CD4-positive, alpha-beta T cell (primary cell): Measurements from ENCODE around the gene NRM. TPM values are rescaled to one million over a fixed set of nuclear protein-coding genes. Genes with fewer than 3 reads are reported as not detected.
A peak's percentile ranks its signal among the peaks of the same experiment; 100 is the strongest.
"Not testable (repeated sequence)": the region's sequence is repeated elsewhere in the genome, so short reads cannot be mapped to it uniquely, and the experiment has no call there.

ENCODE experiments used
- ATAC-seq: fragments of 200-7000 bp; cut with Tn5 transposase; one replicate; pipeline ENCODE4 v1.10.0; 2022; ENCODE audit warnings: mild to moderate bottlenecking; ENCODE audit not compliant: poor library complexity
- CTCF ChIA-PET: fragments of 350-600 bp; sonication (Branson Sonifier 250); formaldehyde crosslinking; loops from one replicate; lab custom pipeline; 2021; ENCODE audit warnings: antibody characterized with exemption, inconsistent platforms; lab: Charles Lee
- POLR2A ChIA-PET: fragments of 350-600 bp; sonication (Branson Sonifier 250); formaldehyde crosslinking; loops from one replicate; lab custom pipeline; 2021; ENCODE audit warnings: antibody characterized with exemption, inconsistent platforms; lab: Charles Lee
- DNase-seq, 14 experiments: peaks; one replicate each; pipeline ENCODE4 v3.0.0-alpha.2; 2013 to 2020; ENCODE audit warnings: mixed read lengths in 2 of 14
- H3K27ac ChIP-seq, 2 donors: one replicate each; pipeline versions ENCODE4 v1.5.1 to v1.7.0; 2013; ENCODE audit warnings: low read length in 2 of 2, low read depth in 1 of 2, mild to moderate bottlenecking in 1 of 2
- H3K27me3 ChIP-seq, 2 experiments: 1 replicate in 1 of 2; 2 replicates in 1 of 2; pipeline versions ENCODE4 v1.6.1 to v1.7.0; 2013; ENCODE audit warnings: low read length in 2 of 2, control low read depth in 1 of 2, mild to moderate bottlenecking in 1 of 2, moderate library complexity in 1 of 2; ENCODE audit not compliant: insufficient read depth in 2 of 2, control insufficient read depth in 1 of 2
- H3K36me3 ChIP-seq: one replicate; pipeline ENCODE4 v1.6.1; 2013; ENCODE audit warnings: low read length, control low read depth; ENCODE audit not compliant: insufficient read depth
- H3K4me1 ChIP-seq: one replicate; pipeline ENCODE4 v1.6.1; 2013; ENCODE audit warnings: low read length, control low read depth; ENCODE audit not compliant: insufficient read depth
- H3K4me3 ChIP-seq: one replicate; pipeline ENCODE4 v1.5.1; 2013; ENCODE audit warnings: mild to moderate bottlenecking, low read length, moderate library complexity
- H3K9me3 ChIP-seq, 2 experiments: 1 replicate in 1 of 2; 2 replicates in 1 of 2; pipeline versions ENCODE4 v1.6.1 to v1.7.0; 2013; ENCODE audit warnings: low read length in 2 of 2, mild to moderate bottlenecking in 2 of 2, control low read depth in 1 of 2, moderate library complexity in 1 of 2; ENCODE audit not compliant: control insufficient read depth in 1 of 2, insufficient read depth in 1 of 2
- H3K27ac Mint-ChIP-seq: one replicate; pipeline ENCODE4 v1.8.0; 2020; ENCODE audit warnings: mixed read lengths
- H3K27me3 Mint-ChIP-seq: one replicate; pipeline ENCODE4 v1.8.0; 2021; ENCODE audit warnings: mixed read lengths
- H3K36me3 Mint-ChIP-seq: one replicate; pipeline ENCODE4 v1.8.0; 2021; ENCODE audit warnings: low read depth, mixed read lengths
- H3K4me1 Mint-ChIP-seq: one replicate; pipeline ENCODE4 v1.8.0; 2021; ENCODE audit warnings: low read depth, mixed read lengths
- H3K4me3 Mint-ChIP-seq: one replicate; pipeline ENCODE4 v1.8.0; 2020; ENCODE audit warnings: mild to moderate bottlenecking, mixed read lengths
- H3K9me3 Mint-ChIP-seq: one replicate; pipeline ENCODE4 v1.8.0; 2020; ENCODE audit warnings: mixed read lengths
- intact Hi-C, 2 experiments: fragments of 100-400 bp; cut with DNase I in 1 of 2; cut with micrococcal nuclease in 1 of 2; formaldehyde crosslinking; loops; one replicate each; pipeline versions ENCODE4 v1.15.1 to v1.9.0; 2023 to 2025; cut with DNase I, micrococcal nuclease
- total RNA-seq, 174 experiments: library from RNA in 2 of 174; stranded (reverse) in 2 of 174; gene quantifications; one replicate each; pipeline ENCODE4 v1.2.3 and lab custom pipeline; 2021 to 2026
- TF ChIP-seq, protein P1 (sequence below): fragments of 200-600 bp; IDR thresholded peaks from one replicate; pipeline ENCODE4 v1.8.0; 2022; ENCODE audit warnings: antibody characterized with exemption, mild to moderate bottlenecking

The NRM gene
- total RNA-seq, 2 experiments from 2014 or later, result 3.8 to 4.4 TPM

DNA sequence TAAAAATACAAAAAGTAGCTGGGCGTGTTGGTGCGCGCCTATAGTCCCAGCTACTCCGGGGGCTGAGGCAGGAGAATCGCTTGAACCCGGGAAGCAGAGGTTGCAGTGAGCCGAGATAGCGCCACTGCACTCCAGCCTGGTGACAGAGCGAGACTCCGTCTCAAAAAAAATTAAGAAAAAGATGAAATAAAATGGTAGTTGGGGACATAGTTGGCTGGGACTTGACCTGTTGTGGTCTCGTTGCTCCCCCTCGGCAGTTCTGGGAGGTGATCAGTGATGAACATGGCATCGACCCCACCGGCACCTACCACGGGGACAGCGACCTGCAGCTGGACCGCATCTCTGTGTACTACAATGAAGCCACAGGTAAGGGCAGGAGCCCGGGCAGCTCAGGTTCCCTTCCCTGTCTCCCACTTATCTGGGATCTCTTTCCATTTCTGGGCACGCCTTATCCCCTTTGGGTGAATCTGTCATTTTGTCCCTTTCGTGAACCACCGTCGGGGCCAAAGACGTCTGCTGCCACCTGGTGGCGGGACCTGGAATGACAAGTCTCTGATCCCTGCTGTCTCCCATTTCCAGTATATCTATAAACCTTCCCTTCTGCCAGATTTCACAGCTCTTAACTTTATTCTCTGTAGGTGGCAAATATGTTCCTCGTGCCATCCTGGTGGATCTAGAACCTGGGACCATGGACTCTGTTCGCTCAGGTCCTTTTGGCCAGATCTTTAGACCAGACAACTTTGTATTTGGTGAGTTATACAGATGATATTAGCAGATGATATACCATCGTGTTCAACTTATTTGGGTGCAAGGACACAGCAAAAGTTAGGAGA, 31.7 kb upstream of the NRM start:
- CTCF ChIA-PET, result interaction anchor here (0.5 to 20.2 kb wide), 18 partner anchors 9 to 269 kb away, joined by 3 to 526 read pairs (median 6); partner anchors contain the start of genes ABCF1, ATAT1, DHX16 and MRPS18B

DNA sequence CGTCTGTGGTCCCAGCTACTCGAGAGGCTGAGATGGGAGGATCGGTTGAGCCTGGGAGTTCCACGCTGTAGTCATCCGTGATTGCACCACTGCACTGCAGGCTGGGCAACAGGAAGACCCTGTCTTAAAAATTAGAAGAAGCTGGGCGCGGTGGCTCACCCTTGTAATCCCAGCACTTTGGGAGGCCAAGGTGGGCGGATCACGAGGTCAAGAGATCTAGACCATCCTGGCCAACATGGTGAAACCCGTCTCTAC, 31.2 kb upstream of the NRM start:
- POLR2A ChIA-PET, result interaction anchor here (0.7 to 11.0 kb wide), 22 partner anchors 9 to 255 kb away, joined by 3 to 381 read pairs (median 6); partner anchors contain the start of genes ABCF1, DHX16, FLOT1 and GTF2H4
- not testable (repeated sequence) for H3K27me3 Mint-ChIP-seq, ATAC-seq, H3K9me3 ChIP-seq, H3K9me3 Mint-ChIP-seq, H3K27me3 ChIP-seq
- peak overlapping the region; percentile 95 for H3K27ac Mint-ChIP-seq
- H3K4me3 ChIP-seq, result peak overlapping the region; percentile 63
- peaks cover 45% of the 10 kb centered on the region for H3K36me3 ChIP-seq
- H3K36me3 Mint-ChIP-seq, result peaks cover 73% of the 10 kb centered on the region
- DNase-seq, result peak in 4 of 14 experiments; percentile 8 to 74 (median 48)
- H3K4me1 ChIP-seq, result peaks cover 67% of the 10 kb centered on the region
- H3K4me1 Mint-ChIP-seq, result peaks cover 70% of the 10 kb centered on the region
- H3K4me3 Mint-ChIP-seq, result peak overlapping the region; percentile 99
- H3K27ac ChIP-seq, result peak overlapping the region; percentile 57 to 85
- intact Hi-C loops, result loop anchor here (1.0 to 5.0 kb wide), 7 partner anchors 8 to 239 kb away; partner anchors contain the start of genes ABCF1 (in 1 of the 2) and ATAT1 (in 1 of the 2)
- CTCF ChIA-PET, result interaction anchor here (0.6 to 20.2 kb wide), 17 partner anchors 10 to 268 kb away, joined by 3 to 526 read pairs (median 6); partner anchors contain the start of genes ABCF1, ATAT1, DHX16 and MRPS18B

More for the DNA sequence above, 31.7 kb upstream of the NRM start:
- DNase-seq (peak; percentile 71 to 93 (median 86)), ATAC-seq (no peak)
- Mint-ChIP-seq H3K9me3 (no peaks in the 10 kb centered on the region), H3K36me3 (peaks cover 71% of the 10 kb centered on the region), H3K4me3 (peak overlapping the region; percentile 99), H3K4me1 (peaks cover 67% of the 10 kb centered on the region), H3K27ac (peak overlapping the region; percentile 95), H3K27me3 (no peaks in the 10 kb centered on the region)
- intact Hi-C loops, result loop anchor here (1.0 to 5.0 kb wide), 7 partner anchors 8 to 240 kb away; partner anchors contain the start of genes ABCF1 (in 1 of the 2) and ATAT1 (in 1 of the 2)
- POLR2A ChIA-PET, result interaction anchor here (0.5 to 11.0 kb wide), 20 partner anchors 9 to 256 kb away, joined by 3 to 381 read pairs (median 6); partner anchors contain the start of genes ABCF1, DHX16, FLOT1 and MRPS18B
- TF ChIP-seq, protein P1, sequence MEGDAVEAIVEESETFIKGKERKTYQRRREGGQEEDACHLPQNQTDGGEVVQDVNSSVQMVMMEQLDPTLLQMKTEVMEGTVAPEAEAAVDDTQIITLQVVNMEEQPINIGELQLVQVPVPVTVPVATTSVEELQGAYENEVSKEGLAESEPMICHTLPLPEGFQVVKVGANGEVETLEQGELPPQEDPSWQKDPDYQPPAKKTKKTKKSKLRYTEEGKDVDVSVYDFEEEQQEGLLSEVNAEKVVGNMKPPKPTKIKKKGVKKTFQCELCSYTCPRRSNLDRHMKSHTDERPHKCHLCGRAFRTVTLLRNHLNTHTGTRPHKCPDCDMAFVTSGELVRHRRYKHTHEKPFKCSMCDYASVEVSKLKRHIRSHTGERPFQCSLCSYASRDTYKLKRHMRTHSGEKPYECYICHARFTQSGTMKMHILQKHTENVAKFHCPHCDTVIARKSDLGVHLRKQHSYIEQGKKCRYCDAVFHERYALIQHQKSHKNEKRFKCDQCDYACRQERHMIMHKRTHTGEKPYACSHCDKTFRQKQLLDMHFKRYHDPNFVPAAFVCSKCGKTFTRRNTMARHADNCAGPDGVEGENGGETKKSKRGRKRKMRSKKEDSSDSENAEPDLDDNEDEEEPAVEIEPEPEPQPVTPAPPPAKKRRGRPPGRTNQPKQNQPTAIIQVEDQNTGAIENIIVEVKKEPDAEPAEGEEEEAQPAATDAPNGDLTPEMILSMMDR, result peak; percentile 98
- Histone ChIP-seq H3K4me1 (peaks cover 66% of the 10 kb centered on the region), H3K9me3 (no peaks in the 10 kb centered on the region), H3K36me3 (peaks cover 50% of the 10 kb centered on the region), H3K27ac (peak overlapping the region in 1 of 2 donors; percentile 85), H3K4me3 (peak overlapping the region; percentile 63), H3K27me3 (no peaks in the 10 kb centered on the region)

DNA sequence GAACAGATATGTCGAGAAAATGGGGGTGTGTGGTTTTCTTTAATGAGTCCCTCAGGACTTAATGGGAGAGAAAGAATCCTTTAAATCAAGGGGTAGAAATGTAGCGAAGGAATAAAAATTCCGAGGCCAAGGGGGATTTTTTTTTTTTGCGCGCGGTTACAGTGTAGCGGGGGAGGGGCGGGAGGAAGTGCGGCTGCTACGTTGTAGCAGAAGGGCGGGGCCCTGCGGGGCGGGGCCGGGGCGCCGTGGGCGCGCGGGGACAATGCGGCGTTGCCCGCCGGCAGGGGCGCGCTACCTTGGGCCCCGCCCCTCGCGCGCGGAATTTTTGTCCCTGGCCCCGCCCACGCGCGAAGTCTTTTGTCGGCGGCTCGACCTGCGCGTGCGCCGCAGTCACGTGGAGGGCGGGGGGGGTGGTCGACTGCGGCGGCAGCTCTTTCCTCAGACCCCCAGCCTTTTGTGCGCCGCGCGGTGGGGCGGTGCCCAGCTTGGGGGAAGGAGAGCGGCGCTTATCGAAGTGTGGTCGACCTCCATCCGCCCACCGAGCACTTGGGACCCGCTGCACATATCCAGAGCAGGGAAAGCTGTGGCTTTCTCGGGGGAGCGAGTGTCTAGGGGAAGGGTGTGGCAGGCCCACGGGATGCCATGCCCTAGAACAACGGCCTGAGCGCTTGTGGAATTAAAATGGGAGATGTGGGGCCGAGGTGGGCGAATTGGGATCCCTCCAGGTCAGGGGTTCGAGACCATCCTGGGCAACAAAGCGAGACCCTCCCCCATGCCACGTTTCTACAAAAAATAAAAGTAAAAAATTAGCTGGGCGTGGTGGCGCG, 30.6 kb upstream of the NRM start:
- H3K4me3 Mint-ChIP-seq, result peak overlapping the region; percentile 99

More for the DNA sequence above, 30.6 kb upstream of the NRM start:
- intact Hi-C loops, result loop anchor here (1.0 to 5.0 kb wide), 9 partner anchors 9 to 239 kb away; partner anchors contain the start of genes MRPS18B (in 2 of the 2), PPP1R10 (in 2 of the 2), ABCF1 (in 1 of the 2) and ATAT1 (in 1 of the 2)
- ATAC-seq, result peak; percentile 35
- Histone ChIP-seq H3K36me3 (peaks cover 39% of the 10 kb centered on the region), H3K4me1 (peaks cover 73% of the 10 kb centered on the region), H3K27ac (peak overlapping the region; percentile 85), H3K9me3 (no peaks in the 10 kb centered on the region), H3K27me3 (no peaks in the 10 kb centered on the region), H3K4me3 (peak overlapping the region; percentile 73)
- H3K4me1 Mint-ChIP-seq, result peaks cover 73% of the 10 kb centered on the region
- ChIA-PET CTCF (interaction anchor here (1.0 to 20.2 kb wide), 14 partner anchors 10 to 268 kb away, joined by 3 to 526 read pairs (median 6); partner anchors contain the start of genes ABCF1, ATAT1, DHX16 and MRPS18B), POLR2A (interaction anchor here (0.7 to 11.0 kb wide), 21 partner anchors 10 to 508 kb away, joined by 3 to 381 read pairs (median 7); partner anchors contain the start of genes ABCF1, DHX16, FLOT1 and GTF2H4)
- TF ChIP-seq, protein P1, result peak; percentile 23
- peak; percentile 89 to 99 (median 95) for DNase-seq
- H3K36me3 Mint-ChIP-seq, result peaks cover 69% of the 10 kb centered on the region
- H3K27ac Mint-ChIP-seq, result peak overlapping the region; percentile 95
- no peaks in the 10 kb centered on the region for H3K9me3 Mint-ChIP-seq
- no peaks in the 10 kb centered on the region for H3K27me3 Mint-ChIP-seq
